HepG2 (cell line): Measurements from ENCODE around the gene VPS26A. TPM values are rescaled to one million over a fixed set of nuclear protein-coding genes. Genes with fewer than 3 reads are reported as not detected.

Experiments
- ARNT2 ChIP-seq: sonication (generic); formaldehyde crosslinking; IDR thresholded peaks from 2 replicates; pipeline ENCODE4 v1.8.0; 2022; ENCODE audit warnings: mild to moderate bottlenecking, low read depth, missing genetic modification reagents, moderate library complexity
- ATF7 ChIP-seq, 2 experiments: fragments of 450-650 bp in 1 of 2; sonication (generic) in 1 of 2; formaldehyde crosslinking in 1 of 2; IDR thresholded peaks; 2 replicates each; pipeline versions ENCODE4 v1.4.0 to v1.6.1; 2016 to 2020; ENCODE audit warnings: antibody characterized with exemption in 1 of 2, mild to moderate bottlenecking in 1 of 2, missing genetic modification reagents in 1 of 2
- EHMT2 ChIP-seq: fragments of 200-600 bp; sonication (generic); IDR thresholded peaks from 2 replicates; pipeline ENCODE4 v1.7.0; 2017; ENCODE audit warnings: antibody characterized with exemption, low read depth, low read length, borderline replicate concordance
- HBP1 ChIP-seq: IDR thresholded peaks from 2 replicates; pipeline ENCODE4 v1.6.1; 2016; ENCODE audit warnings: low read depth, control low read depth
- HOXA9 ChIP-seq: sonication (generic); formaldehyde crosslinking; IDR thresholded peaks from 2 replicates; pipeline ENCODE4 v1.8.1; 2022; ENCODE audit warnings: missing genetic modification reagents, mild to moderate bottlenecking, moderate library complexity, borderline replicate concordance
- NFYB ChIP-seq: sonication (generic); formaldehyde crosslinking; IDR thresholded peaks from 2 replicates; pipeline ENCODE4 v1.4.0; 2020; ENCODE audit warnings: missing genetic modification reagents
- PATZ1 ChIP-seq: sonication (generic); formaldehyde crosslinking; IDR thresholded peaks from 2 replicates; pipeline ENCODE4 v1.4.0; 2020; ENCODE audit warnings: missing genetic modification reagents
- RBAK ChIP-seq: sonication (generic); formaldehyde crosslinking; IDR thresholded peaks from 2 replicates; pipeline ENCODE4 v1.5.1; 2020; ENCODE audit warnings: mild to moderate bottlenecking, missing genetic modification reagents
- TFDP1 ChIP-seq: IDR thresholded peaks from 2 replicates; pipeline ENCODE4 v1.6.1; 2016; ENCODE audit warnings: missing compliant biosample characterization, missing genetic modification reagents, borderline replicate concordance
- ZBTB20 ChIP-seq: sonication (generic); formaldehyde crosslinking; IDR thresholded peaks from 2 replicates; pipeline ENCODE4 v1.8.1; 2023; ENCODE audit warnings: missing genetic modification reagents, low read depth, mild to moderate bottlenecking, borderline replicate concordance
- ZFP82 ChIP-seq: sonication (generic); formaldehyde crosslinking; IDR thresholded peaks from 2 replicates; pipeline ENCODE4 v1.5.1; 2020; ENCODE audit warnings: mild to moderate bottlenecking, missing genetic modification reagents, borderline replicate concordance
- ZNF878 ChIP-seq: sonication (generic); formaldehyde crosslinking; IDR thresholded peaks from 2 replicates; pipeline ENCODE4 v1.8.1; 2023; ENCODE audit warnings: mild to moderate bottlenecking, missing genetic modification reagents, moderate library complexity
- ZSCAN5A ChIP-seq: sonication (generic); formaldehyde crosslinking; IDR thresholded peaks from 2 replicates; pipeline ENCODE4 v1.8.0; 2022; ENCODE audit warnings: mild to moderate bottlenecking, missing genetic modification reagents, borderline replicate concordance
- polyA plus RNA-seq, 8 experiments: library from polyadenylated mRNA; depleted of rRNA in 3 of 8; stranded (reverse) in 7 of 8; unstranded in 1 of 8; fragments of >200 nt; fragmentation: Illumina TruSeq in 4 of 8; extraction: Trizol in 4 of 8; gene quantifications; 2 replicates each; pipeline versions ENCODE4 v1.2.1 to v1.2.3, GENCODE V29; 2011 to 2016; ENCODE audit warnings: low read depth in 4 of 8, missing spikeins in 1 of 8, mixed read lengths in 1 of 8; ENCODE audit not compliant: insufficient read depth in 1 of 8
- total RNA-seq, 5 experiments: library from RNA; depleted of rRNA; stranded (reverse); fragments of >200 nt; fragmentation: Illumina TruSeq; extraction: Trizol; gene quantifications; 2 replicates each; pipeline ENCODE4 v1.2.3, GENCODE V29; 2016; ENCODE audit warnings: low read depth in 1 of 5
- TF ChIP-seq, protein P1 (sequence below): sonication (generic); formaldehyde crosslinking; IDR thresholded peaks from 2 replicates; pipeline ENCODE4 v1.5.0; 2020; ENCODE audit warnings: missing genetic modification reagents, mild to moderate bottlenecking, borderline replicate concordance
- TF ChIP-seq, protein P2 (sequence below): sonication (generic); formaldehyde crosslinking; IDR thresholded peaks from 2 replicates; pipeline ENCODE4 v1.8.1; 2023; ENCODE audit warnings: mild to moderate bottlenecking, missing genetic modification reagents, borderline replicate concordance
- TF ChIP-seq, protein P3 (sequence below): sonication (generic); formaldehyde crosslinking; IDR thresholded peaks from 2 replicates; pipeline ENCODE4 v1.5.0; 2020; ENCODE audit warnings: mild to moderate bottlenecking, missing genetic modification reagents
- TF ChIP-seq, protein P4 (sequence below): sonication (generic); formaldehyde crosslinking; IDR thresholded peaks from 2 replicates; pipeline ENCODE4 v1.5.0; 2020; ENCODE audit warnings: missing genetic modification reagents, mild to moderate bottlenecking, borderline replicate concordance

The VPS26A gene
- total and polyA plus RNA-seq, 2 of the 13 experiments (the other 11 are each of a cell fraction or from before 2014, with no cell fraction given) = 12.9 to 32.6 TPM

DNA sequence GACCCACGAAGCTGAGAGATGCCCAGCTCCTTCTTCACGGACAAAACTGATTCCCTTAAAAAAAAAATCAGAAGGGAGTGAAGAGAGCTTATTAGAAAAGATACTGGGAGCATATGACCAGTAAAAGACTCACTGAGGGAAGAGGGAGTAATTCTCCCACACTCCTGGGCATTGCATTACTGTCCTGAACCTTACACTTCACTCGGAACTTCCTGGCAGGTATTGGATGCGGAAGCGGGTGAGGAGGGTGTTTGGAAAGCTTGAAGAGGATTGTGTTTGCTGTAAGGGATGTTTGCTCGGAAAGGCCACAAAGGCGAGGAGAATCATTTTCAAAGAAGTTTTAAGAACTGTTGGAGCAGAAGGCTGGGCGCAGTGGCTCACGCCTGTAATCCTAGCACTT is 96.5 kb downstream of the VPS26A start (continued):
- no peak for TF ChIP-seq RBAK (CRISPR knock-in tag)
- TF ChIP-seq, protein P1, sequence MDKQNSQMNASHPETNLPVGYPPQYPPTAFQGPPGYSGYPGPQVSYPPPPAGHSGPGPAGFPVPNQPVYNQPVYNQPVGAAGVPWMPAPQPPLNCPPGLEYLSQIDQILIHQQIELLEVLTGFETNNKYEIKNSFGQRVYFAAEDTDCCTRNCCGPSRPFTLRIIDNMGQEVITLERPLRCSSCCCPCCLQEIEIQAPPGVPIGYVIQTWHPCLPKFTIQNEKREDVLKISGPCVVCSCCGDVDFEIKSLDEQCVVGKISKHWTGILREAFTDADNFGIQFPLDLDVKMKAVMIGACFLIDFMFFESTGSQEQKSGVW (CRISPR knock-in tag) = no peak
- TF ChIP-seq, protein P2, sequence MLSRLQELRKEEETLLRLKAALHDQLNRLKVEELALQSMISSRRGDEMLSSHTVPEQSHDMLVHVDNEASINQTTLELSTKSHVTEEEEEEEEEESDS (CRISPR knock-in tag) = no peak
- TF ChIP-seq HBP1 (CRISPR knock-in tag) = no peak
- no peak for TF ChIP-seq ARNT2 (CRISPR knock-in tag)
- peak; percentile 6; the same call in 1 of the 2 replicates for TF ChIP-seq PATZ1
- TF ChIP-seq ATF7 (IDR thresholded peaks at IDR 0.05) = no peak
- TF ChIP-seq ATF7 (CRISPR knock-in tag; IDR thresholded peaks at IDR 0.05) = no peak
- 0 out of 2 replicates have a peak, but pooled peaks have one; percentile 33 for TF ChIP-seq ZNF878
- TF ChIP-seq, protein P3, sequence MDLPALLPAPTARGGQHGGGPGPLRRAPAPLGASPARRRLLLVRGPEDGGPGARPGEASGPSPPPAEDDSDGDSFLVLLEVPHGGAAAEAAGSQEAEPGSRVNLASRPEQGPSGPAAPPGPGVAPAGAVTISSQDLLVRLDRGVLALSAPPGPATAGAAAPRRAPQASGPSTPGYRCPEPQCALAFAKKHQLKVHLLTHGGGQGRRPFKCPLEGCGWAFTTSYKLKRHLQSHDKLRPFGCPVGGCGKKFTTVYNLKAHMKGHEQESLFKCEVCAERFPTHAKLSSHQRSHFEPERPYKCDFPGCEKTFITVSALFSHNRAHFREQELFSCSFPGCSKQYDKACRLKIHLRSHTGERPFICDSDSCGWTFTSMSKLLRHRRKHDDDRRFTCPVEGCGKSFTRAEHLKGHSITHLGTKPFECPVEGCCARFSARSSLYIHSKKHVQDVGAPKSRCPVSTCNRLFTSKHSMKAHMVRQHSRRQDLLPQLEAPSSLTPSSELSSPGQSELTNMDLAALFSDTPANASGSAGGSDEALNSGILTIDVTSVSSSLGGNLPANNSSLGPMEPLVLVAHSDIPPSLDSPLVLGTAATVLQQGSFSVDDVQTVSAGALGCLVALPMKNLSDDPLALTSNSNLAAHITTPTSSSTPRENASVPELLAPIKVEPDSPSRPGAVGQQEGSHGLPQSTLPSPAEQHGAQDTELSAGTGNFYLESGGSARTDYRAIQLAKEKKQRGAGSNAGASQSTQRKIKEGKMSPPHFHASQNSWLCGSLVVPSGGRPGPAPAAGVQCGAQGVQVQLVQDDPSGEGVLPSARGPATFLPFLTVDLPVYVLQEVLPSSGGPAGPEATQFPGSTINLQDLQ (CRISPR knock-in tag) = no peak
- no peak for TF ChIP-seq TFDP1
- TF ChIP-seq ZSCAN5A = 0 out of 2 replicates have a peak, but pooled peaks have one; percentile 36
- no peak for TF ChIP-seq ZFP82 (CRISPR knock-in tag)
- TF ChIP-seq NFYB (CRISPR knock-in tag) = no peak
- TF ChIP-seq ZBTB20 (CRISPR knock-in tag) = no peak
- TF ChIP-seq EHMT2 = no peak; the same call in 1 of the 2 replicates
- no peak for TF ChIP-seq HOXA9 (CRISPR knock-in tag)
- TF ChIP-seq, protein P4, sequence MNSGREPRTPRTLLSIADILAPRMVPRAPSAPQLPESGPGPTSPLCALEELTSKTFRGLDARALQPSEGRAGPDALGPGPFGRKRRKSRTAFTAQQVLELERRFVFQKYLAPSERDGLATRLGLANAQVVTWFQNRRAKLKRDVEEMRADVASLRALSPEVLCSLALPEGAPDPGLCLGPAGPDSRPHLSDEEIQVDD (CRISPR knock-in tag) = no peak
